Measurements from ENCODE around the gene CLIP4. TPM values are rescaled to one million over a fixed set of nuclear protein-coding genes. Genes with fewer than 3 reads are reported as not detected.

The CLIP4 gene
- total and polyA plus RNA-seq, 10 of the 15 experiments (the other 5 are each of a cell fraction or from before 2014, with no cell fraction given), result 5.5 to 34.9 (median 16.8) TPM

GRCh38 chr2:29113891-29114321 is 1.3 kb upstream of the CLIP4 start (continued):
- TF ChIP-seq CBFB (IDR thresholded peaks at IDR 0.05; ENCODE audit: low read depth) (0 out of 2 replicates have a peak, but pooled peaks have one; percentile 37), E2F4 (IDR thresholded peaks at IDR 0.05; ENCODE audit: low read depth, low read length) (no peak), MTA3 (IDR thresholded peaks at IDR 0.05; ENCODE audit: borderline replicate concordance, low read length) (no peak; the same call in 1 of the 2 replicates), ATF7 (IDR thresholded peaks at IDR 0.05; ENCODE audit: low read depth) (no peak), PAX8 (IDR thresholded peaks at IDR 0.05) (no peak), BCLAF1 (IDR thresholded peaks at IDR 0.05) (no peak), SIX5 (IDR thresholded peaks at IDR 0.05; ENCODE audit: low read depth, low read length, severe bottlenecking) (no peak), PML (IDR thresholded peaks at IDR 0.05; ENCODE audit: low read length) (no peak), MAX (IDR thresholded peaks at IDR 0.05; ENCODE audit: low read depth, low read length) (no peak), NFYA (IDR thresholded peaks at IDR 0.05; ENCODE audit: borderline replicate concordance, low read depth, low read length) (no peak), MEF2A (IDR thresholded peaks at IDR 0.05; ENCODE audit: insufficient read depth, low read depth, low read length) (no peak), IKZF1 (conservative IDR thresholded peaks at IDR 0.05) (no peak), EZH2 (IDR thresholded peaks at IDR 0.05; ENCODE audit: borderline replicate concordance, control insufficient read depth, low read depth, low read length) (no peak), CREM (IDR thresholded peaks at IDR 0.05; ENCODE audit: low read depth) (no peak), BHLHE40 (IDR thresholded peaks at IDR 0.05; ENCODE audit: borderline replicate concordance in 1 of 2, low read depth in 2 of 2, low read length in 1 of 2) (peak; percentile 69 to 71; a peak in 3 of 4 replicates), SREBF2 (IDR thresholded peaks at IDR 0.05; ENCODE audit: low read length) (no peak), SMC3 (IDR thresholded peaks at IDR 0.05; ENCODE audit: borderline replicate concordance, low read length) (no peak), EED (IDR thresholded peaks at IDR 0.05; ENCODE audit: low read depth) (0 out of 2 replicates have a peak, but pooled peaks have one; percentile 19), GATAD2B (conservative IDR thresholded peaks at IDR 0.05; ENCODE audit: low read depth) (no peak), MYC (IDR thresholded peaks at IDR 0.05; ENCODE audit: insufficient read depth, insufficient read length, insufficient replicate concordance, low read length, severe bottlenecking) (no peak), MXI1 (IDR thresholded peaks at IDR 0.05; ENCODE audit: low read depth, low read length) (no peak), SP1 (IDR thresholded peaks at IDR 0.05; ENCODE audit: low read depth, low read length) (no peak), BCL3 (IDR thresholded peaks at IDR 0.05; ENCODE audit: borderline replicate concordance, insufficient read depth, low read depth, low read length, poor library complexity, severe bottlenecking) (no peak)

Measured in GM12878 (cell line).